Skeletal muscle tissue (tissue), 4 donors: ENCODE data around the gene LCE7A. TPM values are rescaled to one million over a fixed set of nuclear protein-coding genes. Genes with fewer than 3 reads are reported as not detected.

Experiments
- H3K27ac ChIP-seq: one replicate; pipeline ENCODE4 v1.7.0; 2013; ENCODE audit warnings: mild to moderate bottlenecking, low read depth, low read length, inconsistent platforms
- H3K27me3 ChIP-seq, 3 donors: one replicate each; pipeline ENCODE4 v1.7.0; 2013; ENCODE audit warnings: low read length in 3 of 3; ENCODE audit not compliant: control insufficient read depth in 3 of 3, insufficient read depth in 3 of 3
- H3K36me3 ChIP-seq, 3 donors: one replicate each; pipeline ENCODE4 v1.7.0; 2013; ENCODE audit warnings: low read length in 3 of 3; ENCODE audit not compliant: control insufficient read depth in 3 of 3, insufficient read depth in 3 of 3
- H3K4me1 ChIP-seq, 3 donors: one replicate each; pipeline ENCODE4 v1.7.0; 2013; ENCODE audit warnings: low read length in 3 of 3, mild to moderate bottlenecking in 3 of 3; ENCODE audit not compliant: control insufficient read depth in 3 of 3, insufficient read depth in 3 of 3
- H3K4me3 ChIP-seq, 3 donors: one replicate each; pipeline ENCODE4 v1.7.0; 2013; ENCODE audit warnings: low read length in 3 of 3
- H3K9ac ChIP-seq, 3 donors: one replicate each; pipeline ENCODE4 v1.7.0; 2013; ENCODE audit warnings: low read length in 3 of 3, mild to moderate bottlenecking in 3 of 3, moderate library complexity in 2 of 3, low read depth in 1 of 3
- H3K9me3 ChIP-seq, 3 donors: one replicate each; pipeline ENCODE4 v1.7.0; 2013; ENCODE audit warnings: low read length in 3 of 3; ENCODE audit not compliant: control insufficient read depth in 3 of 3
- total RNA-seq: library from RNA; depleted of rRNA; stranded (reverse); fragments of >200 nt; gene quantifications from one replicate; pipeline ENCODE4 v1.2.3, GENCODE V29; 2014
- donor health status: Osteomylitis.

LCE7A gene
- total RNA-seq, 1 donor from 2014 or later = not detected

DNA sequence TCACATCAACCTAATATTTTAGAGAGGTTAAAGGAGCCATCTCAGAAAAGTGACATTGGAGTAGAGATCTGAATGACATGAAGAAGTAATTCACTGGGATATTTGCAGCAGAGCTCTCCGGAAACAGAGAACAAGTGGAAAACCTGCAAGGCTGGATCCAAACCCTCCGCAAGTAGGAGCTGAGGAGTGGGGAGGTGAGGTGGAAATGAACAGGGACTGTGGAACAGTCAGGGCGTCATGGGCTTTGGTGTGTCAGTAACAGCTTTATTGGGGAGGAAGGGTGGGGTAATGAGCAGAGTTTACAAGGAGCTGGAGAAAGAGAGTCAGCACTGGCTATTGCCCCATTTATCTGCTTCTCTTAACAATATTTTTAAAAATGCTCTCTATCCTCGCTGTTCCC lies 39.2 kb downstream of the LCE7A start:
- Histone ChIP-seq H3K4me1 (no peaks in the 10 kb centered on the region), H3K27me3 (peaks cover 0 to 3% (median 0%) of the 10 kb centered on the region in 3 donors), H3K27ac (no peak overlapping the region), H3K9me3 (no peaks in the 10 kb centered on the region), H3K4me3 (no peak overlapping the region), H3K36me3 (no peaks in the 10 kb centered on the region), H3K9ac (no peak overlapping the region)

DNA sequence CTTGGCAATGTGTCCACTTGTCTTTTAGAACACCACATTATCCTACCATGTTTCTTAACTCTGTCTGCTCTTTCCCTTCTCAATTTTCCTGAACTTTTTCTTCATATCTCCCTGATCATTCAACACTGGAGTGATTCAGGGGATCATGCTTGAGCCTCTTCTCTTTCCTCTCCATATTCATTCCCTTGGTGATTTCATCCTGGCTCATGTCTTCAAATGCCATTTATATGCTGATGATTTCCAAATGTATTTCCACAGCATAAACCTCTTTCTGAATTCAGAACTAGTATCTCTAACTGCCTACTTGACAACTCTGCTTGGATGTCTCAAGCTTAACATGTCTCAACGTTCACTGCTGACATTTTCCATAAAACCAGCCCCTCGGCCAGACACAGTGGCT lies 40.1 kb downstream of the LCE7A start:
- Histone ChIP-seq H3K4me3 (no peak overlapping the region), H3K27ac (no peak overlapping the region), H3K9me3 (no peaks in the 10 kb centered on the region), H3K27me3 (peaks cover 0 to 3% (median 0%) of the 10 kb centered on the region in 3 donors), H3K4me1 (no peaks in the 10 kb centered on the region), H3K9ac (no peak overlapping the region), H3K36me3 (no peaks in the 10 kb centered on the region)

DNA sequence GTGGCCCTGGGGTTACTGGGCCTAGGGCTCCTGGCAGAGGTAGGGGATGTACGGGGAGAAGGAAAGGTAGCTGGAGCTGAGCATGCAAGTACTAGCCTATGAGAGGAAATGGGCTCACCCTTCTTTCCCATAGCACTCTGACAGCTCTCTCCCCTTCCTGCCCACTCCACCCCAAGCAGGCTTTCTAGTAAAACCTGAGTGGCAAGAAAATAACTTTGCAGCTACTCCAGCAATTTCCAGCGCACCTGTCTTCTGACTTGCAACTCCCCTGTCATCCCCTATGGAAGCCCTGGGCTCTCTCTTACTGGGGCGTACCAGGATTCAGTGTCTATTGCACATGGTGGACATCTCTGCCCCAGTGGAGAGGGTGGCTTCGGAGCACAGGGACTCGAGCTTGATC lies 41.8 kb downstream of the LCE7A start:
- H3K9ac ChIP-seq = no peak overlapping the region
- H3K27ac ChIP-seq = no peak overlapping the region
- H3K9me3 ChIP-seq = no peaks in the 10 kb centered on the region
- no peak overlapping the region for H3K4me3 ChIP-seq
- H3K27me3 ChIP-seq = peaks cover 0 to 3% (median 2%) of the 10 kb centered on the region in 3 donors
- H3K4me1 ChIP-seq = no peaks in the 10 kb centered on the region
- H3K36me3 ChIP-seq = no peaks in the 10 kb centered on the region

DNA sequence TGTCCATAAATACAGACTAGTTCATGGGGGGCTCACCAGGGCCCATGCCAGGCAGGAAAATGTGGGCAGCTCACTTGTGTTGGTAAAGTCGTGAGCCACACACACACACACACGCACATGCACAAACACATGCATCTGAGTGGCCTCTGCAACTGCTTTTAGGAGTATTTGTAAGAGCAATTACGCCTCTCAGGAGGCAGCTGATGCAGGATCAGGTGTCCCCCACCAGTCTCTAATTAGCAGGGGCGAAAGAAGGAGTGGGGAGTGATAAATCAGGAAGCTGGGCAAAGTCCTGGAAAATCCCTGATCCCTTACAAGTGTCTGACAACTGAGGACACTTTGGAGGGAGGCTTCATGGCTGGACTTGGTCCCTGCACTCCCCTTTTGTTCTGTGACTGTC lies 42.8 kb downstream of the LCE7A start:
- no peaks in the 10 kb centered on the region for H3K36me3 ChIP-seq

DNA sequence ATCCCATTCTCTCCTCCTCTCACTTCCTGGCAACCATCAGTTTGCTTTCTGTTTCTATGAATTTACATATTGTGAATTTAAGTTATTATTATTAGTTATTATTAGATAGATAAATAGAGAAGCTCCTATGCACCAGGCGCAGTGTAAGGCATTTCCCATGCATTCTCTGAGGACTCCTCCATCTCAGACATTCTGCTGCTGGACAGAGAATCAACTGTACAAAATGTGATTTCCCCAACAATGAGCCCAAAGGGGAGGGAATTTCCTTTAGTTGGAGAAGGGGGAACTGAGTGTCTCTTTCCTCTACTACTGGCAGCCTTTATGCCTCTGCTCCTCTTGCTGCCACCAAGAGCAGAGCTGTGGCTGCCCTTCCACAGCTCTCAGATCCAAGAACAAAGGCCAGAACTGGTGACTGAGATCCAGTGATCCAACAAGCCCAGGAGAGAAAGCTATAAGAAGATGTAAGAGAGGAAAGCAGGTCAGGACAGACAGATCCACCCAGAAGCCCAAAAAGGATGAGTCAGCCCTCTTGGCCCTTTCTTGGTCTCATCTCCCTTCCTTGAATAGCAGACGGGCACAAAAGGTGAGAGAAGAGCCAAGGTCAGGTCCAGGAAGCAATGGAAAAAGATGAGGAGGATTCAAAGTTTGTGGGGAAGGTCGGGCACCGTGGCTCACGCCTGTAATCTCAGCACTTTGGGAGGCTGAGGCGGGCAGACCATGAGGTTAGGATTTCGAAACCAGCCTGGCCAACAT lies 45.1 kb downstream of the LCE7A start:
- no peaks in the 10 kb centered on the region for H3K36me3 ChIP-seq
- H3K9me3 ChIP-seq = peaks cover 0 to 2% (median 2%) of the 10 kb centered on the region in 3 donors

More for the DNA sequence above, 42.8 kb downstream of the LCE7A start:
- Histone ChIP-seq H3K27ac (no peak overlapping the region), H3K4me1 (no peaks in the 10 kb centered on the region), H3K27me3 (peaks cover 0 to 3% (median 2%) of the 10 kb centered on the region in 3 donors), H3K9ac (no peak overlapping the region), H3K9me3 (no peaks in the 10 kb centered on the region), H3K4me3 (no peak overlapping the region)

DNA sequence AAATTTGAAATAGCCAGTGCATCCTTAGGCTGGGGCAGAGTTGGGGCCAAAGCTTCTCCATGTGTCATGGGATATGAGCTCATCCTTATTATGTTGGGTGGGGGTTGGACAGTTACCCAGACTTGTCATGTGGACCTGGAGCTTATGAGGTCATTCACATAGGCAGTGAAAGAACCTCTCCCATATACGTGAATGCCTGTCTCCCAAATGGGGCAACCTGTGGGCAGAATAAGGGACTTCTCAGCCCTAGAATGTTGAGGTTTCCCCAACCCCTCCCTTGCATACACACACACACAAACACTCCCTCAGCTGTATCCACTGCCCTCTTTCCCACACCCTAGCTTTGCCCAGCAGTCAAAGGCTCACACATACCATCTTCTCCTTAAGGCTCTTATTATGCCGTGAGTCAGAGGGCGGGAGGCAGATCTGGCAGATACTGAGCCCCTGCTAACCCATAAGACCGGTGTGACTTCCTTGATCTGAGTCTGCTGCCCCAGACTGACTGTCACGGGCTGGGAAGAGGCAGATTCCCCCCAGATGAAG lies 46.3 kb downstream of the LCE7A start:
- H3K9me3 ChIP-seq = peaks cover 0 to 3% (median 2%) of the 10 kb centered on the region in 3 donors
- H3K4me1 ChIP-seq = no peaks in the 10 kb centered on the region
- no peaks in the 10 kb centered on the region for H3K36me3 ChIP-seq
- H3K27ac ChIP-seq = no peak overlapping the region
- H3K27me3 ChIP-seq = peaks cover 0 to 5% (median 3%) of the 10 kb centered on the region in 3 donors
- H3K4me3 ChIP-seq = no peak overlapping the region
- no peak overlapping the region for H3K9ac ChIP-seq

More for the DNA sequence above, 45.1 kb downstream of the LCE7A start:
- H3K9ac ChIP-seq = no peak overlapping the region
- H3K4me3 ChIP-seq = no peak overlapping the region
- peaks cover 0 to 5% (median 3%) of the 10 kb centered on the region in 3 donors for H3K27me3 ChIP-seq
- no peaks in the 10 kb centered on the region for H3K4me1 ChIP-seq
- H3K27ac ChIP-seq = no peak overlapping the region

DNA sequence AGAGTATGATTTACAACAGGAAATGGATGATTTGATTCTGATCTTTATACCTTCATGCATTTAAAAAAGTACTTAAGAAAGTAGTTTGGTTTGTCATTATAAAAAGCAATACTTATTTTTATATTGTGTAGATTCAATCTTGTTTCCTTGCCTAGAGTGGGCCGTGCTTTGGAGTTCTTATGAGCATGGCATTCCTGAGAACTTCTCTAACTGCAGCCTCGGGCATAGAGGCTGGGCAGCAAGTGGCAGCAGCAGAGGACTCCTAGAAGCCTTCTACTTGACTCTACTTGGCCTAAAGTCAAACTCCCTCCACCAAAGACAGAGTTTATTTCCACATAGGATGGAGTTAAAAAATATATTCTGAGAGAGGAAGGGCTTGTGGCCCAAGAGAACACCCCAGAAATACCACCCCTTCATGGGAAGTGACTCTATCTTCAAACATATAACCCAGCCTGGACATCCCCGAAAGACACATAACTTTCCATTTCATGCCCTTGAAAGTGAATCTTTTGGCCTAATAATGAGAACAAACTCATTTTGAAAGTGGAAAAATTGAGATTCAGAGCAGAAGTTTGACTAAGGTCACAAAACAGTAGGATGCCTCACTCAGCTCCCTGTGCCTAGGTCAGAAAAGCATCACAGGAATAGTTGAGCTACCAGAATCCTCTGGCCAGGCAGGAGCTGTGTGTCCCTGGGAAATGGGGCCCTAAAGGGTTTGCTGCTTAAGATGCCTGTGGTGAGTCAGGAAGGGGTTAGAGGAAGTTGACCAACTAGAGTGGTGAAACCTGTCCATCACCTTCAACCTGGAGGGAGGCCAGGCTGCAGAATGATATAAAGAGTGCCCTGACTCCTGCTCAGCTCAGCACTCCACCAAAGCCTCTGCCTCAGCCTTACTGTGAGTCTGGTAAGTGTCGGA lies 48.1 kb downstream of the LCE7A start, which contains the start of gene IVL:
TSS of gene IVL (plus strand) at position 861 of the 916 bp plus-strand sequence. CDS start 1,252 bp downstream, outside the sequence.
- Histone ChIP-seq H3K4me3 (no peak within 1 kb of the TSS), H3K9ac (no peak within 1 kb of the TSS), H3K27ac (no peak within 1 kb of the TSS), H3K9me3 (peaks cover 0 to 3% (median 2%) of the 10 kb centered on the region in 3 donors), H3K4me1 (no peaks in the 10 kb centered on the region), H3K27me3 (peaks cover 0 to 5% (median 0%) of the 10 kb centered on the region in 3 donors), H3K36me3 (no peaks in the 10 kb centered on the region)

DNA sequence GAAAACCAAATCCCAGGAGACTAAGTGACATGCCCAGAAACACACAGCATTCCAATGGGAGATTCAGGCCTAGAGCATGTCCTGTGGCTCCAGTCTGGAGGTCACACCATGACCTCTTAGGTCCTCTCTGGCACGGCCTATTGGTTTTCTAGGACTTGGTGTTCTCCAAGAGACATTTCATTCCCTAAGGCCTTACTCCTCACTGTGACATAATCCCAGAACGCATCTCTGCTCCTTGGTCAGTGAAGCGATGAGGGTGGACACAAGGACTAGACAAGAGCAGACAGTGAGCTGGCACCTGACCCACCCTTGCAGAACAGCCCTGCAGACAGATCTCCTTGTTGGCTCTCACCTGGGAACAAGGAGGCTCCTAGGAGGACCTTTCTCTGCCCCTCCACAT lies 49.4 kb downstream of the LCE7A start:
- no peak overlapping the region for H3K27ac ChIP-seq
- H3K9ac ChIP-seq = no peak overlapping the region
- H3K4me1 ChIP-seq = no peaks in the 10 kb centered on the region
- H3K9me3 ChIP-seq = peaks cover 0 to 3% (median 2%) of the 10 kb centered on the region in 3 donors
- no peak overlapping the region for H3K4me3 ChIP-seq
- H3K36me3 ChIP-seq = no peaks in the 10 kb centered on the region
- peaks cover 0 to 5% (median 0%) of the 10 kb centered on the region in 3 donors for H3K27me3 ChIP-seq
